Stomach (tissue), 9 donors: ENCODE measurements around the gene EPB41. TPM values are rescaled to one million over a fixed set of nuclear protein-coding genes. Genes with fewer than 3 reads are reported as not detected.
"Not testable (repeated sequence)": the region's sequence is repeated elsewhere in the genome, so short reads cannot be mapped to it uniquely, and the experiment has no call there.

Experiments used
- DNase-seq, 2 donors: peaks; one replicate each; pipeline versions ENCODE4 v3.0.0 to v3.0.0-alpha.2; 2013 to 2019
- H3K27ac ChIP-seq, 5 donors: fragments of 200-600 bp in 4 of 5; sonication (generic) in 4 of 5; one replicate each; pipeline ENCODE4 v1.5.1; 2013 to 2019; ENCODE audit warnings: mild to moderate bottlenecking in 1 of 5, moderate library complexity in 1 of 5
- H3K27me3 ChIP-seq, 3 donors: fragments of 200-600 bp; sonication (generic); one replicate each; pipeline ENCODE4 v1.5.1; 2017 to 2019; ENCODE audit warnings: mixed run types in 1 of 3
- H3K36me3 ChIP-seq, 4 donors: fragments of 200-600 bp; sonication (generic); 1 replicate in 3 of 4; 2 replicates in 1 of 4; pipeline ENCODE4 v1.5.1; 2016 to 2019
- H3K4me1 ChIP-seq, 4 donors: fragments of 200-600 bp; sonication (generic); one replicate each; pipeline ENCODE4 v1.5.1; 2016 to 2019
- H3K4me3 ChIP-seq, 4 donors: fragments of 200-600 bp; sonication (generic) in 3 of 4; one replicate each; pipeline ENCODE4 v1.5.1; 2016 to 2019; ENCODE audit warnings: mild to moderate bottlenecking in 1 of 4
- H3K9me3 ChIP-seq, 4 donors: fragments of 200-600 bp; sonication (generic); one replicate each; pipeline ENCODE4 v1.5.1; 2016 to 2019
- EP300 ChIP-seq: sonication (generic); formaldehyde crosslinking; IDR thresholded peaks from one replicate; pipeline ENCODE4 v1.6.1; 2017; ENCODE audit warnings: antibody characterized with exemption
- POLR2A ChIP-seq, 4 donors: fragments of 450-650 bp; IDR thresholded peaks; one replicate each; pipeline ENCODE4 v1.6.1; 2016; ENCODE audit warnings: antibody characterized with exemption in 4 of 4, control low read depth in 2 of 4, mild to moderate bottlenecking in 1 of 4, moderate library complexity in 1 of 4
- POLR2AphosphoS5 ChIP-seq, 3 donors: sonication (generic); formaldehyde crosslinking; IDR thresholded peaks; one replicate each; pipeline ENCODE4 v1.6.1; 2016; ENCODE audit warnings: antibody characterized with exemption in 3 of 3
- WGBS, 5 donors: extraction: QIAGEN DNeasy Blood & Tissue Kit in 3 of 5; methylation state at CpG; one replicate each; pipeline versions ENCODE4 v1.1.5 to v1.1.7; 2013 to 2018; 5-methylcytosine and 5-hydroxymethylcytosine counted together
- intact Hi-C: fragments of 100-400 bp; cut with DNase I; formaldehyde crosslinking; loops from one replicate; pipeline ENCODE4 v1.15.1; 2023; ENCODE audit warnings: low total_unique reads
- polyA plus RNA-seq, 3 donors: library from polyadenylated mRNA; stranded (reverse); fragments of 200-250 nt; gene quantifications; one replicate each; pipeline ENCODE4 v1.2.3, GENCODE V29; 2013
- total RNA-seq, 5 donors: library from RNA; depleted of rRNA; stranded (reverse); fragments of >200 nt; gene quantifications; one replicate each; pipeline versions ENCODE4 v1.1.0 to v1.2.3, GENCODE V29; 2014 to 2016
- TF ChIP-seq, protein P1 (sequence below), 7 experiments: fragments of 450-650 bp in 4 of 7; fragments of 200-600 bp in 3 of 7; sonication (generic) in 3 of 7; IDR thresholded peaks; one replicate each; pipeline ENCODE4 v1.5.1; 2016 to 2019; ENCODE audit warnings: antibody characterized with exemption in 7 of 7, control low read depth in 2 of 7, mild to moderate bottlenecking in 1 of 7
- donor health status: healthy with polysubstance abuse.
- donor health status: Bipolar disorder and iron deficiency.
- donor health status: healthy.

The EPB41 gene
- total and polyA plus RNA-seq, 8 donors, result 6.4 to 112 (median 48.1) TPM

DNA sequence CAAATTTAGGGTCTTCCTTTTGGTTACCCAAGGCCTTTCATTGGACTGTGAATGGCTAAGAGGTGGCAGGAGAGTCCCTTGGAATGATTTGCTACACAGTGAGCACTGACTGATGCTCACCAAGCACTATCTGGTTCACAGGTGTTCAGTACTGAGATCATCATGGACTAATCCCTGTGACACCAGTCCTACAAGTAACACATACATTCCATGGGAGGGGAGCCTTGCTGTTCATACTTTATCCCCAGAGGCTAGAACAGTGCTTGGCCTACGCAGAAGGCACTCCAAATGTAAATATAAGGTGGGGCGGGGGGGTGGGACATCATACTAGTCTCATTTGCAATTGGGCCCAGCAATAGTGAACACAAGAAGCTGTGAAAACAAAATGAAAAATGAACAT is 229.8 kb downstream of the EPB41 start:
- DNase-seq, result no peak
- no peak overlapping the region for H3K4me3 ChIP-seq
- H3K9me3 ChIP-seq, result no peaks in the 10 kb centered on the region
- H3K27ac ChIP-seq, result no peak overlapping the region
- H3K27me3 ChIP-seq, result no peaks in the 10 kb centered on the region
- WGBS, 5 donors, result 84 to 98% (median 93%) methylated on average over 2 of the region's 2 CpGs
- H3K4me1 ChIP-seq, result peaks cover 0 to 11% (median 4%) of the 10 kb centered on the region in 4 donors
- intact Hi-C loops, result no loop called here
- TF ChIP-seq POLR2AphosphoS5 (IDR thresholded peaks at IDR 0.05) (no peak), EP300 (no peak), POLR2A (IDR thresholded peaks at IDR 0.05) (no peak)
- TF ChIP-seq, protein P1, sequence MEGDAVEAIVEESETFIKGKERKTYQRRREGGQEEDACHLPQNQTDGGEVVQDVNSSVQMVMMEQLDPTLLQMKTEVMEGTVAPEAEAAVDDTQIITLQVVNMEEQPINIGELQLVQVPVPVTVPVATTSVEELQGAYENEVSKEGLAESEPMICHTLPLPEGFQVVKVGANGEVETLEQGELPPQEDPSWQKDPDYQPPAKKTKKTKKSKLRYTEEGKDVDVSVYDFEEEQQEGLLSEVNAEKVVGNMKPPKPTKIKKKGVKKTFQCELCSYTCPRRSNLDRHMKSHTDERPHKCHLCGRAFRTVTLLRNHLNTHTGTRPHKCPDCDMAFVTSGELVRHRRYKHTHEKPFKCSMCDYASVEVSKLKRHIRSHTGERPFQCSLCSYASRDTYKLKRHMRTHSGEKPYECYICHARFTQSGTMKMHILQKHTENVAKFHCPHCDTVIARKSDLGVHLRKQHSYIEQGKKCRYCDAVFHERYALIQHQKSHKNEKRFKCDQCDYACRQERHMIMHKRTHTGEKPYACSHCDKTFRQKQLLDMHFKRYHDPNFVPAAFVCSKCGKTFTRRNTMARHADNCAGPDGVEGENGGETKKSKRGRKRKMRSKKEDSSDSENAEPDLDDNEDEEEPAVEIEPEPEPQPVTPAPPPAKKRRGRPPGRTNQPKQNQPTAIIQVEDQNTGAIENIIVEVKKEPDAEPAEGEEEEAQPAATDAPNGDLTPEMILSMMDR (IDR thresholded peaks at IDR 0.05), result no peak
- peaks cover 38 to 61% (median 59%) of the 10 kb centered on the region in 4 donors for H3K36me3 ChIP-seq

DNA sequence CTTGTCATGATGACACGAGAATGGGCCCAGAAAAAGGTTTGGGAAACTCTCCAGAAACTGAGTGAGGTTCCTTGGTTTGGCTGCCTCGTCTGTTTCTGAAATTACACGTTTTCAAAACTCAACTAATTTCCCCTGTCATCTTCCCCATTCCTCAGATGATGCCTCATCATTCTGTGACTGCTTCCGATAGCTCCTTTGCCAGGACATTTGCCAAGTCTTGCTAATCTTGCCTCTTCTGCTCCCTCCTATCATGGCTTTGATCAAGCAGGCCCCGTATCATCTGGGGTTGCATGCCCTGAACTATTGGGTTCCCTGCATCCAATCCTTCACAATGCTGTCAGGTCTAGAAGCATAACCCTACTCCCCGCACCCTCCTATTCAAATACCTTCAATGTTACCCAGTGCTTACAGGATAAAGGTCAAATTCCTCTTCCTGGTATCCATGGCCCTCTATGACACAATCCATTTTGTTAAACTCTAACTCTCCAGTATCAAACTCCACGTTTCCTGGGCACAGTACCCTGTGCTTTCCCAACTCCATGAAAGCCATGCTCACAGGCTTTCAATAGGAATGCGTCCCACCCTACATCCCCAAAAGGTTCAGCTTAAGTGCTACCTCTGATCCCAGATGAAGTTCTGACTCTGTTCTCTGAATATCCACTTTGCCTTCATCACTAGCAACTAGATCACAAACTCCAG is 231.5 kb downstream of the EPB41 start:
- WGBS, 5 donors, result 63 to 67% (median 64%) methylated on average over 8 of the region's 8 CpGs
- no peak overlapping the region for H3K27ac ChIP-seq
- no peaks in the 10 kb centered on the region for H3K27me3 ChIP-seq
- no peaks in the 10 kb centered on the region for H3K9me3 ChIP-seq
- H3K4me1 ChIP-seq, result peaks cover 0 to 11% (median 4%) of the 10 kb centered on the region in 4 donors
- no peak for TF ChIP-seq POLR2A (IDR thresholded peaks at IDR 0.05)
- peak in 1 of 3 donors; percentile 15 for TF ChIP-seq POLR2AphosphoS5 (IDR thresholded peaks at IDR 0.05)
- DNase-seq, result peak; percentile 20 to 62
- intact Hi-C loops, result no loop called here
- no peak overlapping the region for H3K4me3 ChIP-seq
- peaks cover 55 to 78% (median 76%) of the 10 kb centered on the region in 4 donors for H3K36me3 ChIP-seq

DNA sequence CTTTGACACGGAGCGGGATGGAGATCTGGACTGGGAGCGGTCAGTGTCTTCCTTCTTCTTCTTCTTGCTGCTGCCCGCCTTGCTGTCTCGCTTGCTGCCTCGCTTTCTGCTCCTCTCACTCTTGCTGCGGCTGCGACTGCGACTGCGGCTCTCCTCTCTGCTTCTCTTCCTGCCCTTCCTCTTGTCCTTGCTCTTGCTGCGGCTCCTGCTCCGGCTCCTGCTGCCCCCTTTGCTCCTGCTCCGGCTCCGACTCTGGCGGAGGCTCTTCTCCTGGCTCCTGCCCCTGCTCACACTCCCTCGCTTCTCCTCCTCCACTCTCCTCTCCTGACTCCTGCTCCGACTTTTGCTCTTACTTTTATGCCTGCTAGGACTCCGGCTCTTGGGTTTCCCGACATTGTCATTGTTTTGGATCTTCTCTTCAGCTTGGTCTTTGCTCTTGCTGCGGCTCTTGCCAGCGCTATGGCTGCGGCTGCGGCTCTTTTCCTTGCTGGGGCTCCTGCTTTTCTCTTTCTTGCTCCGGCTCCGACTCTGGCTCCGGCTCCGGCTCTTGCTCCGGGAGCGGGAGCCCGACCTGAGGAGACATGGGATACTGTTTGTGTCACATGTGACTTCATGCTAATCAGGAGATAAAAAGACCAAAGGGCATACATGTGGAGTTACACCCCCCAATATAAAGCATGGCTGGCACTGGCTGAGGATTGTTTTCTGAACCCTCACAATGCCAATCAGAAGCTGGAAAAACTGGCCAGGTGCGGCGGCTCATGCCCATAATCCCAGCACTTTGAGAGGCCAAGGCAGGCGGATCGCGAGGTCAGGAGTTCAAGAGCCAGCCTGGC is 234.5 kb downstream of the EPB41 start:
- no peaks in the 10 kb centered on the region for H3K27me3 ChIP-seq
- peaks cover 85 to 100% (median 98%) of the 10 kb centered on the region in 4 donors for H3K36me3 ChIP-seq
- peaks cover 0 to 11% (median 4%) of the 10 kb centered on the region in 4 donors for H3K4me1 ChIP-seq
- no peak overlapping the region for H3K27ac ChIP-seq
- no peak for DNase-seq
- 93 to 96% (median 96%) methylated on average over 35 of the region's 35 CpGs for WGBS, 5 donors
- no peak for TF ChIP-seq EP300
- no peak for TF ChIP-seq POLR2AphosphoS5 (IDR thresholded peaks at IDR 0.05)
- TF ChIP-seq POLR2A (IDR thresholded peaks at IDR 0.05), result no peak
- TF ChIP-seq, protein P1 (IDR thresholded peaks at IDR 0.05), result no peak
- intact Hi-C loops, result no loop called here
- H3K4me3 ChIP-seq, result no peak overlapping the region
- no peaks in the 10 kb centered on the region for H3K9me3 ChIP-seq

DNA sequence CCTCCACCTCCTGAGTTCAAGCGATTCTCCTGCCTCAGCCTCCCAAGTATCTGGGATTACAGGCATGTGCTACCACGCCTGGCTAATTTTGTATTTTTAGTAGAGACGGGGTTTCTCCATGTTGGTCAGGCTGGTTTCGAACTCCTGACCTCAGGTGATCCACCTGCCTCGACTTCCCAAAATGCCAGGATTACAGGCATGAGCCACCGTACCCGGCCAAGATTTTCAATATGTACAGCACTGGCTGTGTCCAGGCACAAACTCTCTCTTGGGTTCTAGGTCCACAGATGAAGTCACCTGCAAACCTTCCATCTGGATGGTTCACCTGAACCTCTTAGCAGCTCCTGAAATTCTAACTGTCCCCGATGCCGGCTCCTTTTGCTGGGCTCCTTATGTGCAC is 236.0 kb downstream of the EPB41 start:
- H3K4me3 ChIP-seq, intact Hi-C loops, H3K27me3 ChIP-seq, DNase-seq, H3K27ac ChIP-seq, H3K9me3 ChIP-seq: not testable (repeated sequence)
- WGBS, 5 donors, result 97 to 99% (median 97%) methylated on average over 7 to 9 of the region's 9 CpGs
- peaks cover 95 to 100% (median 99%) of the 10 kb centered on the region in 4 donors for H3K36me3 ChIP-seq
- H3K4me1 ChIP-seq, result peaks cover 0 to 11% (median 5%) of the 10 kb centered on the region in 4 donors

DNA sequence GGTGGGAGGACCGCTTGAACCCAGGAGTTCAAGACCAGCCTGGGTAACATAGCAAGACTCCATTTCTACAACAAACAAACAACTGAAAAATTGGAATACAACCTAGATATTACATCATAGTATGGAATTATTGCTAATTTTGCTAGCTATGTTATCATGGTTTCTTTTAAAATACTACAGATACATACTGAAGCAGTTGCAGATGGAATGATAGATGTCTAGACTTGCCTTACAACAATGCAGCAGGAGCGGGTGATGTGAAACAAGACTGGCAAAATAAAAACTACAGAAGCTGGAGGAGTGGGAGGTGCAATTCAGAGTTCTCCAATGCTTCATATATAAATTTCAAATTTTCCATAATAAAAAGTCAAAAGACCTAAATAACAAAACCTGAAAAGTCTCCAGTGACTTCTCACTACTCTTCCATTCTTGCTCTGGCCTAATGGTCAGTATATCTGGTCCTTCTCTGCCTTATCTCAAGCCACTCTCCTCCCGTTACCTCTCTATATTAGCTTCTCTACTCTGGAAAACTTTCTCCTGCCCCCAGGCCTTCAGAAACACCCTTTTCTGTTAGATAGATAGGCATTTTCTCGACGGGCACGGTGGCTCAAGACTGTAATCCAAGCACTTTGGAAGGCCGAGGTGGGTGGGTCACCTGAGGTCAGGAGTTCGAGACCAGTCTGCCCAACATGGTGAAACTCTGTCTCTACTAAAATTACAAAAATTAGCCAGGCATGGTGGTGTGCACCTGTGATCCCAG is 237.9 kb downstream of the EPB41 start:
- DNase-seq, result no peak
- H3K4me3 ChIP-seq, result no peak overlapping the region
- H3K27me3 ChIP-seq, result no peaks in the 10 kb centered on the region
- H3K9me3 ChIP-seq, result no peaks in the 10 kb centered on the region
- H3K27ac ChIP-seq, result no peak overlapping the region
- TF ChIP-seq, protein P1 (IDR thresholded peaks at IDR 0.05), result no peak
- TF ChIP-seq POLR2AphosphoS5 (IDR thresholded peaks at IDR 0.05) (no peak), EP300 (no peak), POLR2A (IDR thresholded peaks at IDR 0.05) (no peak)
- H3K4me1 ChIP-seq, result peaks cover 9 to 20% (median 15%) of the 10 kb centered on the region in 4 donors
- intact Hi-C loops, result no loop called here
- 83 to 92% (median 91%) methylated on average over 8 of the region's 8 CpGs for WGBS, 5 donors
- H3K36me3 ChIP-seq, result peaks cover 81 to 100% (median 96%) of the 10 kb centered on the region in 4 donors
